GM12874 (cell line): ENCODE measurements around the gene ABTB2.

Experiments
- CTCF ChIP-seq: IDR thresholded peaks from 2 replicates; pipeline ENCODE4 v1.5.1; 2011; ENCODE audit warnings: low read depth, mild to moderate bottlenecking, control low read depth, low read length, moderate library complexity; ENCODE audit not compliant: insufficient read depth

ABTB2 gene

DNA sequence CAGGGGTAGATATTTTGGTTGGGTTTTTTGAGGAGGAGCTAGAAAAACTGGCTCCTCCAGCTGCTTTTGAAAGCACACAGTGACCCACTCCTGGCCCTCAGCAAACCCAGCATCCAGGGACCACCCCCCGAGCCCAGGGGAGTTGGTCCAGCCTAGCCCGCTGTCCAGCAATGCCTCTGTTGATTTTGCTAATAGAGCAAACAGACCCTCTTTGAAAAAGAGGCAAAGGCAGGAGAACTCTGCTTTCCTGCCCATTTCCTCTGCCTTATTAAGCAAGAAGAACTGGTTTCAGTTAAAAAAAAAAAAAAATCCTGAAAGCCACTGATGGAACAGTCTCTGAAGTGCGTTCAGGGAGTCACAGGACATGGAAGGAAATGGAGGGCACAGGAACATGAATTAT lies 25.3 kb downstream of the ABTB2 start:
- no peak for TF ChIP-seq CTCF

- no peak for TF ChIP-seq CTCF
Measured at GRCh38 chr11:34331736-34332135, 26.1 kb downstream of the ABTB2 start.

DNA sequence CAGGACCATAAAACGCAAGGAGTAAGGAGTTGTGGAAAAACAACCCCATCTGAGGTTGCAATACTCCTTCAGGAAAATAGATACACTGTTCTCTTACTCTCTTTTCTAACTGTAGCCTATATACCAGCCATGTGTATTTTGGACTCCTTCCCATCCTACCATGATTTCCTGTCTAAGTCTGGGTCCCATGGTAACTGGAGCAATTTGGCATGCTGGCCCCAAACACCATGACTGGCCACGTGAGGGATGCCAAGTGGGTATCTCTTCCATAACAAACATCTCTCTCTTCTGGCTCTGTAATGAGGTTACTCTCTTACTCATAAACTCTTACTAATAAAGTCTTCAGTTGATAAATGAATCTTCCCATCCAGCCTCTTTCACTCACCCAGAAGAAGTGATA lies 26.5 kb downstream of the ABTB2 start:
- no peak for TF ChIP-seq CTCF

DNA sequence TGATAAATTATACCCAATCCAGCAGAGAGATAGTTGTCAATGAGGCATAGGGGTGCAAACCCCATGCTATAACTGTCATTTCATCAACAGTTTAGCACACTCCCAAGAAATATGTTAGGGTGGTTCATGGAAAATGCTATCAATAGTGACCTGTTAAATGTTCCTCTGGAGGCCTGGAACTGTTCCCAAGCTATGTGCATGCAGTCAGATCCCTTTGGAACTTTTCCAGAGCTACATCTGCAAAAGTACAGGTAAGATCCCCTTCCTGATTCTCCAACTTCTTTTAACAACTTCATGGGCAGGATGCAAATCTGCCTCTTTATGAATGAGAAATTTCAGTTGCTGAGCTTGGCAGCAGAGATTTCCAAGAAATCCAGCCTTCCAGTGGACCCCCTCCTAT lies 27.2 kb downstream of the ABTB2 start:
- TF ChIP-seq CTCF: no peak

GRCh38 chr11:34329876-34330275 lies 27.9 kb downstream of the ABTB2 start:
- no peak for TF ChIP-seq CTCF

- TF ChIP-seq CTCF: no peak
Measured at GRCh38 chr11:34328632-34328910, 29.2 kb downstream of the ABTB2 start.

GRCh38 chr11:34327804-34328631 lies 29.8 kb downstream of the ABTB2 start:
- no peak for TF ChIP-seq CTCF
